ENCODE measurements around the gene URAD.

URAD gene

DNA sequence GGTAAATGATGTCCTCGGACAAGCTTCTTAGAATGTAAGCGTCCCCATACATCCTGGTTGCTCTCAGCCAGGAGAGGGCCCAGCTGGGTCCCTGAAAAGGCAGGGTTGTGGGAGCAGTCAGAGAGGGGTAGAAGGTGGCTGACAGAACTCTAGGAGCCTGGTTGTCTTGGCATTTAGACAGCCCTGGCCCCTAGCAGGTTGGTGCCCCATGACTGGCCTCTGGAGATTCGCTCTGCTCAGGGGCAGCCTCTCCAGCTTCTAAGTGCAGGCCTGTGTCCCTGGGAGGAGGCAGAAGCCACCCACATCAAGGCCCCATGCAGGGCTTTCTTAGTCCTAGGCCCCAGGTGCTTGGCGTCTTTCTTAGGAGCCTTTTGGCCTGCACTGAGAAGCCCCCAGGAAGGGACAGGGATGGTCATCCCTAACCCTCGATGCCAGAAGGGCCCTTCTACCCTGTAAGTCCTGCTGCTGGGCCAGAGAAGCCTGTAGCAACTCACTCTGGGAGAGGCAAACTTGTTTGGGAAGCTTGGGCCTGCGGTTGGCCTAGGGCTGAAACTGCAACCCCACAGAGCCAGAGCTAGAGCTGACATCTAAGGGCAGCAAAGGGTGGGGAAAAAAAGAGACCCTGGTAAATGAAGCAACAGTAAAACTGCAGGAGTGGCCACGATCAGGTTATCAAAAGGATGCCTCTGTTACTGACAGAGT lies 16.6 kb downstream of the URAD start:
- TF ChIP-seq, protein P1, sequence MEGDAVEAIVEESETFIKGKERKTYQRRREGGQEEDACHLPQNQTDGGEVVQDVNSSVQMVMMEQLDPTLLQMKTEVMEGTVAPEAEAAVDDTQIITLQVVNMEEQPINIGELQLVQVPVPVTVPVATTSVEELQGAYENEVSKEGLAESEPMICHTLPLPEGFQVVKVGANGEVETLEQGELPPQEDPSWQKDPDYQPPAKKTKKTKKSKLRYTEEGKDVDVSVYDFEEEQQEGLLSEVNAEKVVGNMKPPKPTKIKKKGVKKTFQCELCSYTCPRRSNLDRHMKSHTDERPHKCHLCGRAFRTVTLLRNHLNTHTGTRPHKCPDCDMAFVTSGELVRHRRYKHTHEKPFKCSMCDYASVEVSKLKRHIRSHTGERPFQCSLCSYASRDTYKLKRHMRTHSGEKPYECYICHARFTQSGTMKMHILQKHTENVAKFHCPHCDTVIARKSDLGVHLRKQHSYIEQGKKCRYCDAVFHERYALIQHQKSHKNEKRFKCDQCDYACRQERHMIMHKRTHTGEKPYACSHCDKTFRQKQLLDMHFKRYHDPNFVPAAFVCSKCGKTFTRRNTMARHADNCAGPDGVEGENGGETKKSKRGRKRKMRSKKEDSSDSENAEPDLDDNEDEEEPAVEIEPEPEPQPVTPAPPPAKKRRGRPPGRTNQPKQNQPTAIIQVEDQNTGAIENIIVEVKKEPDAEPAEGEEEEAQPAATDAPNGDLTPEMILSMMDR (IDR thresholded peaks at IDR 0.05) = no peak

DNA sequence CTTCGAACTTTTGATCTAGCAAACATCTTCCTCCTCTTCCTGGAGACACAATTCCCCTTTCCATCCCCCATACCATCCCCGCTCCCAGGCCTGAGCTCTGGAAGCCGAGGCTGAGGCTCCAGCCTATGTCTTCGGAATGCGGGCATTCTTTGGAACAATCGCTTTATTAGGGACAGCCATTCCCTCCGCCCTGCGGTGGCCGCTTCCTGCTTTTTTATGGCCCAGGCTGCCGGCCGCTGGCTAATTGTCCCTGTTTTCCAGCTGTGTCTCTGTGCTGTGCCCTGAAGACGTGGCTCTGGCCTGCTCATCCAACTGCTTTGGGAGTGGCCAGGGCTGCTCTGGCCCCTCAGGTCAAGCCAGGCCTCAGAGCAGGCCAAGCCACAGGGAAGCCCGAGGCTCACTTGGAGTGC lies 17.3 kb downstream of the URAD start:
- TF ChIP-seq, protein P1 (IDR thresholded peaks at IDR 0.05) = no peak

DNA sequence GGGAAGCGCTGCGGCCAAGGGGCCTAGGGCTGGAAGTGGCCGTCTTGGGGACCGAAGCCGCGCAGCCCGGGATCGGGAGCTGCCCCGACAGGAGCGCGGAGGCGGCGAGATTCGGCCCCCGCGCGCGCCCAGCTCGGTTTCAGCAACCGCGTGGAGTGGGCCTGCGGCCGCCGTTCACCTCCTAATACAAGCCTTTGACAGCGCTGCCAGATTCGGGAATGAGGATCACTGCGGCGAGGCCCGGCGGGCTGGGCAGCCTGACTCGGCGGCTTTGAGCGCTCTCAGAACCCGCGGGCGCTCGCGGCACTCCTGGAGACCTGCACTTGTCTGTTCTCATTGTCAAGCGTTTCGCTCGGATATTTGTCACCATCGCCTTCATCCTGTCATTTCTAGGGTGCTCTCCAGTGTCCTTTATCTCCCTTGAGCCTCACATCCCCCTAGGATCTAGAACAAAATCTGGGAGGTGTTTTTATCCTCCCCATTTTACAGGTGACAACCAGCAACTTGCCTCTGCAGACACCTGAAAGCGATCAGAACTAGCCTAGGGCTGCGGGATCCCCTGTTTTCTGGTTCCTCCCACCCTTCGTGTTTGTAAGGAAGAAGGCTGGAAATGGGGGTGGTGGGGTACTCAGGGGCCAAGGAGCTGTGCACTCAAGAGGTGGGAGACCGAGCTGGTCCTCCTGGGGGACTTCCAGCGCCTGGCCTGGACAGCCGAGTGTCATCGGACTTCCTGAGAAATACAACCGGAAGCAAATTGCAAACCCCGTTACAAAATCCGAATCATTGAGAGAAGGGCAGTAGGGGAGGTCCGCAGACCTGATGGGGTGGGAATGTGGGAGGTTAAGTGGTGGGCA lies 17.9 kb downstream of the URAD start:
- TF ChIP-seq, protein P1 (IDR thresholded peaks at IDR 0.05) = no peak

DNA sequence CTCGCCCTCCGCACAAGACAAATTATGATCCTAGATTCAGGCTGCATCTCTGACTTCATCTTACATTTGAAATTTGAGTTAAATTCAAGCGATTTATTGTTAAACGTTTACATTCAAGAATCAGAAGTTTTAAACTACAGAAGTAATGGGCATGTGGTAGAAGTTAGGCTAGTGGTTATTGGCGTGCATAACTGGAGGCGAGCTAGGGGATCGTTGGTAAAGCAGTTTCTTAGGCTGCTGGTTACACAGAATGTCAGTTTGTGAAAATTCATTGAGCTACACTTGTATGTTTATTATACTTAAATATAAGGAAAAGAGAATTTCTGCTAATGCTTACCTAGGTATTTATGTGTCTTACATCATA lies 18.6 kb downstream of the URAD start:
- TF ChIP-seq, protein P1 (IDR thresholded peaks at IDR 0.05) = no peak

DNA sequence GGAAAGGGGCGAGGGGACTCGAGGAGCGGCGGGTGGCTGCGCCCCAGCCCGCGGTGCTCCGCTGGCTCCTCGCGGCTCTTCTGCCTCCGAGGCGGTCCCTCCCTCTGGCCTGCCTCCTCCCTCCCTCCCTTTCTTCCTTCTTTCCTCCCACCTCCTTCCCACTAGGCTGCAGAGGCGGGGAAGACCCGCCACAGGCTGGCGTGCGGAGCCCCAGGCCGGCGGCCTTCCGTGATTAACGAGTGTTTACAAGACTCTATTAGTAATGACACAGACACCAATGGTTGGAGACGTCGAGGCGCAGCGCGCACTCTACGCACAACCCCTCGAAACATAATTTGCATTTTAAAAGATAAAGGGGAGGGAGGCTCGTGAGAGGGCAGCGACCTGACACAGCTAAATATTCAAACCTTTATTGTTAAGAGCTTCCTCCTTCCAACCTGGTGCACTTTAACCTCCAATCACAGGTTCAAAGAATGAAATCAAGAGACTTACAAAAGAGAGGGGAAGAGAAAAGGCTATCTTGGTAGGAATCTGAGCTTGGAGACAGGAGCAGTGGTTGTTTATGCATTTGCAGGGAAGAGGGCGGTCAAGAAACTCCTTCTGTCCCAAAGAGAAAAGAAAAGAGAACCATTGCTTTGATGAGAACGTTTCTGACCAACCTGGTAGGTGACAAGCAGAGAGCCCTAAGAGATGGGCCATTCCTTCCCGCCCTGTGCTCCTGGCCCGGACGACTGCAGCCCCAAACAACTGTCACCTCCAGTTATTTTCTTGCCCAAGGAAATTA lies 19.2 kb downstream of the URAD start, which contains the start of gene CDX2:
CDX2 (minus strand) TSS at position 234 of the 784 bp plus-strand sequence. CDS start 309 bp downstream, outside the sequence.
- TF ChIP-seq, protein P1 (IDR thresholded peaks at IDR 0.05) = no peak

DNA sequence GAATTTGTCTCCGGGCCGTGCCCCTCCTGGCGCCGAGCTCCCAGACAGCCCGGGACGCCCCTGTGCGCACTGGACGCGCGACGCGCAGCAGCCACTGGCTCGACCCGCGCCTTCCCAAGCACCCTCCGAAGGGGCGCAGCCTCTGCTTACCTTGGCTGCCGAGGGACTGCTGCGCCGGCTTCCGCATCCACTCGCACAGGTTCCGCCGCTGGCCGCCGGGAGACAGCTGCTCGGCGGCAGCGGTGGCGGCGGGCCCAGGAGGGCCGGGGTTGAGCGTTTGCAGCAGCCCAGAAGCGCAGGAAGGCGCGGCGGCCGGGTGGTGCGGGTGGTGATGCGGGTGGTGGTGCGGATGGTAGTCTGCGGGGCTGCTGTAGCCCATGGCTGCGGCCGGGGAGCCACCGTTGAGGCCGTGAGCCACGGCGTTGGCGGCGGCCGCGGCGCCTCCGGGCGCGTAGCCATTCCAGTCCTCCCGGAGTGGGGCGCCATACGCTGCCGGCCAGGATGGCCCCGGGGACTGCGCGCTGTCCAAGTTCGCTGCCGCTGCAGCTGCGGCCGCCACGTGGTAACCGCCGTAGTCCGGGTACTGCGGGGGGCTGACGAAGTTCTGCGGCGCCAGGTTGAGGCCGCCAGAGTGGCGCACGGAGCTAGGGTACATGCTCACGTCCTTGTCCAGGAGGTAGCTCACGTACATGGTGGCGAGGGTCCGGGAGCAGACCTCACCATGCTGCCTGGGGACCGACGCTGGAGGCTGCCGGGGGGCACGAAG lies 20.0 kb downstream of the URAD start:
- TF ChIP-seq, protein P1 (IDR thresholded peaks at IDR 0.05) = no peak
